HepG2 (cell line): ENCODE results near the gene CPPED1. TPM values are rescaled to one million over a fixed set of nuclear protein-coding genes. Genes with fewer than 3 reads are reported as not detected.
A peak's percentile ranks its signal among the peaks of the same experiment; 100 is the strongest.

Experiments used
- FOXJ3 ChIP-seq: sonication (generic); formaldehyde crosslinking; IDR thresholded peaks from 2 replicates; pipeline ENCODE4 v1.4.0; 2020; ENCODE audit warnings: missing genetic modification reagents, mild to moderate bottlenecking, borderline replicate concordance
- HNRNPH1 ChIP-seq: fragments of 200-400 bp; formaldehyde crosslinking; optimal IDR thresholded peaks from 2 replicates; pipeline ENCODE3; 2017; ENCODE audit warnings: mild to moderate bottlenecking, low read depth, low read length
- MAFF ChIP-seq: IDR thresholded peaks from 2 replicates; pipeline ENCODE4 v1.6.1; 2011; ENCODE audit warnings: low read depth, low read length, improper control_type of control experiment
- MAFK ChIP-seq, 2 experiments: IDR thresholded peaks in 1 of 2; conservative IDR thresholded peaks in 1 of 2; 2 replicates each; pipeline ENCODE4 v1.6.1; 2011; ENCODE audit warnings: improper control_type of control experiment in 2 of 2, low read length in 2 of 2
- PRDM4 ChIP-seq: sonication (generic); formaldehyde crosslinking; IDR thresholded peaks from 2 replicates; pipeline ENCODE4 v1.9.0; 2021; ENCODE audit warnings: missing genetic modification reagents, borderline replicate concordance
- RBM22 ChIP-seq: fragments of 200-400 bp; formaldehyde crosslinking; optimal IDR thresholded peaks from 2 replicates; pipeline ENCODE3; 2017; ENCODE audit warnings: mild to moderate bottlenecking, low read length, moderate library complexity
- ZBTB1 ChIP-seq: sonication (generic); formaldehyde crosslinking; IDR thresholded peaks from 2 replicates; pipeline ENCODE4 v1.4.0; 2020; ENCODE audit warnings: missing genetic modification reagents, borderline replicate concordance
- ZBTB3 ChIP-seq: sonication (generic); formaldehyde crosslinking; IDR thresholded peaks from 2 replicates; pipeline ENCODE4 v1.4.0; 2020; ENCODE audit warnings: low read depth, mild to moderate bottlenecking, moderate library complexity, missing genetic modification reagents, borderline replicate concordance
- ZNF121 ChIP-seq: sonication (generic); formaldehyde crosslinking; IDR thresholded peaks from 2 replicates; pipeline ENCODE4 v1.5.0; 2020; ENCODE audit warnings: mild to moderate bottlenecking, missing genetic modification reagents
- ZNF263 ChIP-seq: sonication (generic); formaldehyde crosslinking; IDR thresholded peaks from 2 replicates; pipeline ENCODE4 v1.4.0; 2020; ENCODE audit warnings: missing genetic modification reagents
- ZNF281 ChIP-seq: sonication (generic); formaldehyde crosslinking; IDR thresholded peaks from 2 replicates; pipeline ENCODE4 v1.4.0; 2020; ENCODE audit warnings: missing genetic modification reagents, borderline replicate concordance
- ZNF484 ChIP-seq: sonication (generic); formaldehyde crosslinking; IDR thresholded peaks from 2 replicates; pipeline ENCODE4 v1.5.1; 2020; ENCODE audit warnings: mild to moderate bottlenecking, low read depth, missing genetic modification reagents, borderline replicate concordance
- ZNF543 ChIP-seq: sonication (generic); formaldehyde crosslinking; IDR thresholded peaks from 2 replicates; pipeline ENCODE4 v1.4.0; 2020; ENCODE audit warnings: mild to moderate bottlenecking, missing genetic modification reagents
- ZNF788 ChIP-seq: sonication (generic); formaldehyde crosslinking; IDR thresholded peaks from 2 replicates; pipeline ENCODE4 v1.5.0; 2020; ENCODE audit warnings: mild to moderate bottlenecking, missing genetic modification reagents, borderline replicate concordance
- ZSCAN29 ChIP-seq: sonication (generic); formaldehyde crosslinking; conservative IDR thresholded peaks from 2 replicates; pipeline ENCODE4 v1.4.0; 2020; ENCODE audit warnings: mild to moderate bottlenecking, missing genetic modification reagents
- ZSCAN9 ChIP-seq: IDR thresholded peaks from 2 replicates; pipeline ENCODE4 v1.6.1; 2016; ENCODE audit warnings: borderline replicate concordance
- polyA plus RNA-seq, 8 experiments: library from polyadenylated mRNA; depleted of rRNA in 3 of 8; stranded (reverse) in 7 of 8; unstranded in 1 of 8; fragments of >200 nt; fragmentation: Illumina TruSeq in 4 of 8; extraction: Trizol in 4 of 8; gene quantifications; 2 replicates each; pipeline versions ENCODE4 v1.2.1 to v1.2.3, GENCODE V29; 2011 to 2016; ENCODE audit warnings: low read depth in 4 of 8, missing spikeins in 1 of 8, mixed read lengths in 1 of 8; ENCODE audit not compliant: insufficient read depth in 1 of 8
- total RNA-seq, 5 experiments: library from RNA; depleted of rRNA; stranded (reverse); fragments of >200 nt; fragmentation: Illumina TruSeq; extraction: Trizol; gene quantifications; 2 replicates each; pipeline ENCODE4 v1.2.3, GENCODE V29; 2016; ENCODE audit warnings: low read depth in 1 of 5
- TF ChIP-seq, protein P1 (sequence below): sonication (generic); formaldehyde crosslinking; IDR thresholded peaks from 2 replicates; pipeline ENCODE4 v1.4.0; 2020; ENCODE audit warnings: mild to moderate bottlenecking, low read depth, missing genetic modification reagents
- TF ChIP-seq, protein P2 (sequence below): sonication (generic); IDR thresholded peaks from 2 replicates; pipeline ENCODE4 v1.6.1; 2016; ENCODE audit warnings: low read depth, borderline replicate concordance
- TF ChIP-seq, protein P3 (sequence below): sonication (generic); formaldehyde crosslinking; IDR thresholded peaks from 2 replicates; pipeline ENCODE4 v1.4.0; 2020; ENCODE audit warnings: missing genetic modification reagents, borderline replicate concordance

The CPPED1 gene
- total and polyA plus RNA-seq, 2 of the 13 experiments (the other 11 are each of a cell fraction or from before 2014, with no cell fraction given) = 66.6 to 71.3 TPM

GRCh38 chr16:12803203-12804093 lies at the start of gene CPPED1 (continued):
- TF ChIP-seq ZSCAN29 (CRISPR knock-in tag) = peak; percentile 93; the same call in 1 of the 2 replicates
- 0 out of 2 replicates have a peak, but pooled peaks have one; percentile 47 for TF ChIP-seq PRDM4 (CRISPR knock-in tag)
- no peak for TF ChIP-seq ZNF484 (CRISPR knock-in tag)
- TF ChIP-seq, protein P1, sequence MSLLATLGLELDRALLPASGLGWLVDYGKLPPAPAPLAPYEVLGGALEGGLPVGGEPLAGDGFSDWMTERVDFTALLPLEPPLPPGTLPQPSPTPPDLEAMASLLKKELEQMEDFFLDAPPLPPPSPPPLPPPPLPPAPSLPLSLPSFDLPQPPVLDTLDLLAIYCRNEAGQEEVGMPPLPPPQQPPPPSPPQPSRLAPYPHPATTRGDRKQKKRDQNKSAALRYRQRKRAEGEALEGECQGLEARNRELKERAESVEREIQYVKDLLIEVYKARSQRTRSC = peak; percentile 8; the same call in 1 of the 2 replicates
- no peak for TF ChIP-seq HNRNPH1
- peak; percentile 100 for TF ChIP-seq ZNF788 (CRISPR knock-in tag)
- peak; percentile 81 for TF ChIP-seq ZNF263 (CRISPR knock-in tag)
- peak; percentile 91; the same call in 1 of the 2 replicates for TF ChIP-seq FOXJ3
- TF ChIP-seq RBM22 = no peak
- TF ChIP-seq ZBTB3 (CRISPR knock-in tag) = peak; percentile 88
- peak; percentile 58 for TF ChIP-seq ZNF281 (CRISPR knock-in tag)
- TF ChIP-seq ZSCAN9 (CRISPR knock-in tag) = peak; percentile 94
- TF ChIP-seq, protein P2, sequence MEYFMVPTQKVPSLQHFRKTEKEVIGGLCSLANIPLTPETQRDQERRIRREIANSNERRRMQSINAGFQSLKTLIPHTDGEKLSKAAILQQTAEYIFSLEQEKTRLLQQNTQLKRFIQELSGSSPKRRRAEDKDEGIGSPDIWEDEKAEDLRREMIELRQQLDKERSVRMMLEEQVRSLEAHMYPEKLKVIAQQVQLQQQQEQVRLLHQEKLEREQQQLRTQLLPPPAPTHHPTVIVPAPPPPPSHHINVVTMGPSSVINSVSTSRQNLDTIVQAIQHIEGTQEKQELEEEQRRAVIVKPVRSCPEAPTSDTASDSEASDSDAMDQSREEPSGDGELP = peak; percentile 66; the same call in 1 of the 2 replicates
- no peak for TF ChIP-seq ZBTB1 (CRISPR knock-in tag)
- peak; percentile 95 for TF ChIP-seq ZNF121
- peak; percentile 21 to 41; a peak in 2 of 4 replicates for TF ChIP-seq MAFK (conservative IDR thresholded peaks at IDR 0.05 in 1 of 2, IDR thresholded peaks at IDR 0.05 in 1 of 2; ENCODE audit: low read length in 2 of 2)
- peak; percentile 99 for TF ChIP-seq ZNF543 (CRISPR knock-in tag)
- TF ChIP-seq, protein P3, sequence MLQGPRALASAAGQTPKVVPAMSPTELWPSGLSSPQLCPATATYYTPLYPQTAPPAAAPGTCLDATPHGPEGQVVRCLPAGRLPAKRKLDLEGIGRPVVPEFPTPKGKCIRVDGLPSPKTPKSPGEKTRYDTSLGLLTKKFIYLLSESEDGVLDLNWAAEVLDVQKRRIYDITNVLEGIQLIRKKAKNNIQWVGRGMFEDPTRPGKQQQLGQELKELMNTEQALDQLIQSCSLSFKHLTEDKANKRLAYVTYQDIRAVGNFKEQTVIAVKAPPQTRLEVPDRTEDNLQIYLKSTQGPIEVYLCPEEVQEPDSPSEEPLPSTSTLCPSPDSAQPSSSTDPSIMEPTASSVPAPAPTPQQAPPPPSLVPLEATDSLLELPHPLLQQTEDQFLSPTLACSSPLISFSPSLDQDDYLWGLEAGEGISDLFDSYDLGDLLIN = peak; percentile 91
- 0 out of 2 replicates have a peak, but pooled peaks have one; percentile 6 for TF ChIP-seq MAFF
